Renal cortex interstitium (tissue), 11 donors: ENCODE measurements around the gene PRPF31. TPM values are rescaled to one million over a fixed set of nuclear protein-coding genes. Genes with fewer than 3 reads are reported as not detected.
A peak's percentile ranks its signal among the peaks of the same experiment; 100 is the strongest.

Source experiments
- DNase-seq, 11 donors: peaks; one replicate each; pipeline ENCODE4 v3.0.0-alpha.2; 2013; ENCODE audit warnings: low read depth in 9 of 11, low spot score in 4 of 11; ENCODE audit errors: extremely low read depth in 1 of 11
- polyA plus RNA-seq, 3 donors: library from polyadenylated mRNA; unstranded; fragments of 120-200 nt; gene quantifications; one replicate each; pipeline ENCODE4 v1.2.1, GENCODE V29; 2013; ENCODE audit not compliant: insufficient read length in 3 of 3

Gene PRPF31
- polyA plus RNA-seq, 3 donors, result 68.0 to 82.8 (median 73.0) TPM

GRCh38 chr19:54133957-54134590 lies 18.5 kb downstream of the PRPF31 start:
- no peak for DNase-seq

- no peak for DNase-seq
These were observed 20.7 kb downstream of the PRPF31 start for GRCh38 chr19:54136086-54136863.

- DNase-seq, result peak; percentile 98 to 100 (median 100)
These were observed 21.5 kb downstream of the PRPF31 start for GRCh38 chr19:54136864-54137698.

DNA sequence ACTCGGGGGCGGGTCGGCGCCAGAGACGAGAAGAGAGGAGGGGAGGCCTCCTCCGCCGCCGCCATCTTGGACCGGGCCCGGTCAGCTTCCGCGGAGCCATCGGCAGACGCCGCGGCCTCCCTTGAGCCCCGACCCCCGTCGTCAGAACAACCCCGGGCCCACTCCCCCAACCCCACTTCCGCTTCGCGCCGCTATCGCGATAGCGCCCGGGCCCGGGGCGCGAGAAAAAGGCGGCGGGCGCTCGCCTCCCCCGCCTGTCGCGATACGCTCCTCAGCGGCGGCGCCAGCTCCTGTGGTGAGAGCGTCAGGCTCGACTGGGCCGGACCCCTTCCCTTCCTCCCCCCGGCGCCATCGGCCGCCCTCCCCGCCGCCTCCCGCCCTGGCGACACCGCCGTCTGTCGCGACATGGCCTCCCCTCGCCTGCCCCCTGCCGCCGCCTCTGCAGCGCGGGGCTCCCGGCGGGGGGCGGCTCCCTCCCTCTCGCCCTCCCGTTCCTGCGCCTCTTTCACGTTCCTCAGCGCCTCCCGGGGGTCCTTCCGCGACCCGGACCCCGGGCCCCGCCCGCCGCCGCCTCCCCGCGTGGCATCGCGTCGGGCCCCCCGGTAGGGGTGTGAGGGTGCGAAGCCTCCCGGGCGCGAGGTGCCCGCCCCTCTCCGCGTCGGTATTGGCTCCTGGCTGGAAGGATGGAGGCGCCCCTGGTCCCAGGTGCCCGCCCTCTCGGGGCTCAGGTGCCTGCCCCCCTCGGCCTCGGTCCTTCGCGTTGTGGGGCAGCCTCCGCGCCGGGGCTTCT lies 22.3 kb downstream of the PRPF31 start, which contains the start of gene CNOT3:
CNOT3 (plus strand) TSS at position 64 of the 790 bp plus-strand sequence. CDS start 5,217 bp downstream, outside the sequence.
- no peak for DNase-seq

- no peak for DNase-seq
These were observed 23.1 kb downstream of the PRPF31 start for GRCh38 chr19:54138489-54139256.

GRCh38 chr19:54141356-54141755 lies 25.8 kb downstream of the PRPF31 start:
- DNase-seq, result no peak

DNA sequence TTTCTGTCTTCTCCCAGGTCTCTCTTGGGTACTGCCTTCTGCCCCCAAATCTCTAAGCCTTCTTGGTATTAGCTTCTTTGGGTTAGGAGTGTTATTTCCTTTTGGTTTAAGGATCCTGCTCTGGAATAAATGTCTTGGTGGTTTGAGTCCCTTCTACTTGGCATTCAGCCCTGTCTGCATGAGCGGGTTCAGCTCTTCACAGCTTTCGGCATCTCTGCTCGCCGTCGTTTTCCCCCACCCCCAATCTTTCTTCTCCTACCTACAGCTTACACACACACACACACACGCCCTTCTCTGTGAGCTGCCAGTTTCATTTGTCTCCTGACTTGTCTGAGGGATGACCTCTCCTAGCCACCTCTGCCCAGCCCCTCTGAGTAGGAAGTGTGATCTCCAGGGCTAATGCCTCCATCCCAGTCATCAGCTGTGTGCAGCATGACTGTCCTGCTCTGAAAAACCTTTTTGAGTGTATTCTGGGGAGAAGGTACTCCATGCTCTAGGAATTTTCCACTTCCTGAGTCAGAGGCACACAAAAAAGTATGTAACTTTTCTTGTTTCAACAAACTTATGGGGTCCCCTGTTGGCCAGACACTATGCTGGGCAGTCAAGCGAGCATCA lies 26.7 kb downstream of the PRPF31 start:
- DNase-seq, result no peak

DNA sequence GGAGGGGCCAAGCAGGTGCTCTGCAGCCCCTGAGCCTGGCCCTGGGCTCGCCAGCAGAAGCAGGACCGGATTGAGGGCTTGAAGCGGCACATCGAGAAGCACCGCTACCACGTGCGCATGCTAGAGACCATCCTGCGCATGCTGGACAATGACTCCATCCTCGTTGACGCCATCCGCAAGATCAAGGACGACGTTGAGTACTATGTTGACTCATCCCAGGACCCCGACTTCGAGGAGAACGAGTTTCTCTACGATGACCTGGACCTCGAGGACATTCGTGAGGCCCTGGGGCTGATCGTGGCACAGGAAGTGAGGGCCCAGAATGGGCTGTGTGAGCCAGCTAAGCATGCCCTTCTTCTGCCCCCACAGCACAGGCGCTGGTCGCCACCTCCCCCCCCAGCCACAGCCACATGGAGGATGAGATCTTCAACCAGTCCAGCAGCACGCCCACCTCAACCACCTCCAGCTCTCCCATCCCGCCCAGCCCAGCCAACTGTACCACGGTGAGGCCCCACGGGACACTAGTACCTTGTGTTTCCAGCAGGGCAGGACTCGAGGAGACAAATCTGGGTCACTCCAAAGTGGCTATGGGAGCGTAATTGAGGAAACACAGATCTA lies 30.1 kb downstream of the PRPF31 start:
- no peak for DNase-seq

GRCh38 chr19:54147676-54148075 lies 32.1 kb downstream of the PRPF31 start:
- DNase-seq, result peak in 5 of 11 donors; percentile 61 to 72 (median 70)

DNA sequence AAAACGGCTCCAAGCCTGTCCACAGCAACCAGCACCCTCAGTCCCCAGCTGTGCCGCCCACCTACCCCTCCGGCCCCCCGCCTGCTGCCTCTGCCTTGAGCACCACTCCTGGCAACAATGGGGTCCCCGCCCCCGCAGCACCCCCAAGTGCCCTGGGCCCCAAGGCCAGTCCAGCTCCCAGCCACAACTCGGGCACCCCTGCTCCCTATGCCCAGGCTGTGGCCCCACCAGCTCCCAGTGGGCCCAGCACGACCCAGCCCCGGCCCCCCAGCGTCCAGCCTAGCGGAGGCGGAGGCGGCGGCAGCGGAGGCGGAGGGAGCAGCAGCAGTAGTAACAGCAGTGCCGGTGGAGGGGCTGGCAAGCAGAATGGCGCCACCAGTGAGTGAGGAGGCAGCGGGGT lies 32.6 kb downstream of the PRPF31 start:
- no peak for DNase-seq

GRCh38 chr19:54149021-54149812 lies 33.7 kb downstream of the PRPF31 start:
- no peak for DNase-seq

GRCh38 chr19:54151362-54152035 lies 35.9 kb downstream of the PRPF31 start:
- no peak for DNase-seq

DNA sequence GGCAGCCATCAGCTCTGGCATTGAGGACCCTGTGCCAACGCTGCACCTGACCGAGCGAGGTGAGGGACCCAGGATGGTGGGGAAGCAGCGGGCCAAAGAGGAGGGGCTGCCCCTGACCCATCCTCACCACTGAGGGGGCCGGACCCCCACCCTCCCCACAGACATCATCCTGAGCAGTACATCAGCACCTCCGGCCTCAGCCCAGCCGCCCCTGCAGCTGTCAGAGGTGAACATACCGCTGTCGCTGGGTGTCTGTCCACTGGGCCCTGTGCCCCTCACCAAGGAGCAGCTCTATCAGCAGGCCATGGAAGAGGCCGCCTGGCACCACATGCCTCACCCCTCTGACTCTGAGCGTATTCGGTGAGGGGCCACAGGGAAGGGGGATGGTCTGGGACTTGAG lies 36.7 kb downstream of the PRPF31 start:
- no peak for DNase-seq

- no peak for DNase-seq
These were observed 37.4 kb downstream of the PRPF31 start for GRCh38 chr19:54152878-54153524.

GRCh38 chr19:54153731-54154326 lies 38.3 kb downstream of the PRPF31 start:
- no peak for DNase-seq
